ACC112 (cell line): ENCODE results near the gene FAM53B.

Source experiments
- H2AFZ ChIP-seq: fragments of 200-600 bp; sonication (generic); one replicate; pipeline ENCODE4 v1.6.0; 2017; ENCODE audit warnings: antibody characterized with exemption, low read length; ENCODE audit not compliant: unreplicated experiment
- H3K27ac ChIP-seq: fragments of 200-600 bp; sonication (generic); 2 replicates; pipeline ENCODE4 v1.5.1; 2014; ENCODE audit warnings: low read depth, mild to moderate bottlenecking, antibody characterized with exemption, low read length, moderate library complexity
- H3K27me3 ChIP-seq: fragments of 200-600 bp; sonication (generic); 2 replicates; pipeline ENCODE4 v1.6.1; 2014; ENCODE audit warnings: mild to moderate bottlenecking, antibody characterized with exemption, low read length, moderate library complexity, mixed read lengths; ENCODE audit not compliant: insufficient read depth
- H3K36me3 ChIP-seq: fragments of 200-600 bp; sonication (generic); 2 replicates; pipeline ENCODE4 v1.6.1; 2016; ENCODE audit warnings: mild to moderate bottlenecking, antibody characterized with exemption, low read length, moderate library complexity, mixed read lengths; ENCODE audit not compliant: insufficient read depth
- H3K4me1 ChIP-seq: fragments of 200-600 bp; sonication (generic); one replicate; pipeline ENCODE4 v1.6.1; 2016; ENCODE audit warnings: low read length, mixed read lengths; ENCODE audit not compliant: insufficient read depth, unreplicated experiment, control insufficient read depth
- H3K4me3 ChIP-seq: fragments of 200-600 bp; sonication (generic); 2 replicates; pipeline ENCODE4 v1.5.1; 2014; ENCODE audit warnings: mild to moderate bottlenecking, low read depth, low read length
- H3K79me2 ChIP-seq: fragments of 200-600 bp; sonication (generic); one replicate; pipeline ENCODE4 v1.6.0; 2016; ENCODE audit warnings: low read length; ENCODE audit not compliant: control insufficient read depth, unreplicated experiment, insufficient read depth

FAM53B gene

GRCh38 chr10:124683814-124684213 lies 60.4 kb downstream of the FAM53B start:
- Histone ChIP-seq H3K4me3 (no peak overlapping the region), H3K79me2 (no peaks in the 10 kb centered on the region), H3K27me3 (no peaks in the 10 kb centered on the region), H3K36me3 (no peaks in the 10 kb centered on the region), H3K27ac (no peak overlapping the region), H3K4me1 (peaks cover 12% of the 10 kb centered on the region), H2AFZ (no peak overlapping the region)

GRCh38 chr10:124681626-124682552 lies 62.3 kb downstream of the FAM53B start:
- H3K79me2 ChIP-seq, result no peaks in the 10 kb centered on the region
- H3K4me1 ChIP-seq, result peaks cover 12% of the 10 kb centered on the region
- no peak overlapping the region for H2AFZ ChIP-seq
- H3K36me3 ChIP-seq, result no peaks in the 10 kb centered on the region
- H3K27me3 ChIP-seq, result no peaks in the 10 kb centered on the region
- H3K4me3 ChIP-seq, result no peak overlapping the region
- no peak overlapping the region for H3K27ac ChIP-seq

GRCh38 chr10:124681091-124681490 lies 63.1 kb downstream of the FAM53B start:
- no peak overlapping the region for H3K4me3 ChIP-seq
- H3K27me3 ChIP-seq, result no peaks in the 10 kb centered on the region
- no peaks in the 10 kb centered on the region for H3K79me2 ChIP-seq
- no peaks in the 10 kb centered on the region for H3K36me3 ChIP-seq
- peak overlapping the region; percentile 0; the same call in 1 of the 2 replicates for H3K27ac ChIP-seq
- H2AFZ ChIP-seq, result no peak overlapping the region
- peaks cover 12% of the 10 kb centered on the region for H3K4me1 ChIP-seq

GRCh38 chr10:124680675-124681074 lies 63.5 kb downstream of the FAM53B start:
- Histone ChIP-seq H3K79me2 (no peaks in the 10 kb centered on the region), H3K4me1 (peaks cover 12% of the 10 kb centered on the region), H3K4me3 (no peak overlapping the region), H3K36me3 (no peaks in the 10 kb centered on the region), H2AFZ (no peak overlapping the region), H3K27me3 (no peaks in the 10 kb centered on the region), H3K27ac (peak overlapping the region; percentile 0; the same call in 1 of the 2 replicates)

GRCh38 chr10:124679401-124679800 lies 64.8 kb downstream of the FAM53B start:
- Histone ChIP-seq H3K36me3 (no peaks in the 10 kb centered on the region), H3K4me1 (peaks cover 12% of the 10 kb centered on the region), H3K27ac (no peak overlapping the region), H2AFZ (no peak overlapping the region), H3K4me3 (no peak overlapping the region), H3K27me3 (no peaks in the 10 kb centered on the region), H3K79me2 (no peaks in the 10 kb centered on the region)

- Histone ChIP-seq H3K27me3 (no peaks in the 10 kb centered on the region), H3K79me2 (no peaks in the 10 kb centered on the region)
Observed at GRCh38 chr10:124678557-124679240, 65.5 kb downstream of the FAM53B start.

GRCh38 chr10:124677749-124678556 lies 66.2 kb downstream of the FAM53B start:
- H3K79me2 ChIP-seq, result no peaks in the 10 kb centered on the region
- H3K4me3 ChIP-seq, result no peak overlapping the region
- no peaks in the 10 kb centered on the region for H3K27me3 ChIP-seq
- no peak overlapping the region for H2AFZ ChIP-seq
- peaks cover 12% of the 10 kb centered on the region for H3K4me1 ChIP-seq
- no peak overlapping the region for H3K27ac ChIP-seq
- no peaks in the 10 kb centered on the region for H3K36me3 ChIP-seq

More at GRCh38 chr10:124678557-124679240, 65.5 kb downstream of the FAM53B start:
- H2AFZ ChIP-seq, result no peak overlapping the region
- no peaks in the 10 kb centered on the region for H3K36me3 ChIP-seq
- H3K4me3 ChIP-seq, result no peak overlapping the region
- H3K4me1 ChIP-seq, result peaks cover 12% of the 10 kb centered on the region
- no peak overlapping the region for H3K27ac ChIP-seq

GRCh38 chr10:124677293-124677699 lies 66.9 kb downstream of the FAM53B start:
- Histone ChIP-seq H3K27me3 (no peaks in the 10 kb centered on the region), H3K36me3 (no peaks in the 10 kb centered on the region), H3K4me3 (no peak overlapping the region), H2AFZ (no peak overlapping the region), H3K79me2 (no peaks in the 10 kb centered on the region), H3K4me1 (peaks cover 12% of the 10 kb centered on the region), H3K27ac (no peak overlapping the region)

GRCh38 chr10:124676416-124677062 lies 67.6 kb downstream of the FAM53B start:
- no peaks in the 10 kb centered on the region for H3K27me3 ChIP-seq
- H3K4me1 ChIP-seq, result peaks cover 15% of the 10 kb centered on the region
- no peak overlapping the region for H2AFZ ChIP-seq
- no peak overlapping the region for H3K27ac ChIP-seq
- H3K36me3 ChIP-seq, result no peaks in the 10 kb centered on the region
- no peak overlapping the region for H3K4me3 ChIP-seq
- no peaks in the 10 kb centered on the region for H3K79me2 ChIP-seq

GRCh38 chr10:124675824-124676223 lies 68.4 kb downstream of the FAM53B start:
- no peaks in the 10 kb centered on the region for H3K27me3 ChIP-seq
- no peaks in the 10 kb centered on the region for H3K36me3 ChIP-seq
- H3K4me3 ChIP-seq, result no peak overlapping the region
- peaks cover 11% of the 10 kb centered on the region for H3K4me1 ChIP-seq
- H3K27ac ChIP-seq, result no peak overlapping the region
- no peak overlapping the region for H2AFZ ChIP-seq
- no peaks in the 10 kb centered on the region for H3K79me2 ChIP-seq
